Astrocyte of the spinal cord (primary cell): ENCODE results near the gene TUB.

Experiments
- DNase-seq: peaks from one replicate; pipeline ENCODE4 v3.0.0; 2011; ENCODE audit warnings: low read depth, low spot score
- H3K4me3 ChIP-seq: 2 replicates; pipeline ENCODE4 v1.5.1; 2011; ENCODE audit warnings: low read depth, mild to moderate bottlenecking, low read length, moderate library complexity
- CTCF ChIP-seq: IDR thresholded peaks from 2 replicates; pipeline ENCODE4 v1.5.1; 2012; ENCODE audit warnings: low read depth, mild to moderate bottlenecking, low read length, inconsistent platforms
- in situ Hi-C: cut with HindIII; loops from 2 replicates; pipeline ENCODE4 v1.10.0; 2017; ENCODE audit warnings: low sequenced_read_pairs

TUB gene

GRCh38 chr11:8107642-8108041 lies 26.6 kb downstream of the TUB start:
- no peak for DNase-seq
- no peak for TF ChIP-seq CTCF
- in situ Hi-C loops = no loop called here
- H3K4me3 ChIP-seq = no peak overlapping the region

- DNase-seq = no peak
- TF ChIP-seq CTCF = no peak
- no peak overlapping the region for H3K4me3 ChIP-seq
- in situ Hi-C loops = no loop called here
Measured at GRCh38 chr11:8108421-8108820, 27.4 kb downstream of the TUB start.

- in situ Hi-C loops = no loop called here
- TF ChIP-seq CTCF = no peak
- H3K4me3 ChIP-seq = no peak overlapping the region
- no peak for DNase-seq
Measured at GRCh38 chr11:8109675-8110074, 28.7 kb downstream of the TUB start.

GRCh38 chr11:8110396-8110795 lies 29.4 kb downstream of the TUB start:
- no peak for DNase-seq
- in situ Hi-C loops = no loop called here
- TF ChIP-seq CTCF = no peak
- no peak overlapping the region for H3K4me3 ChIP-seq

- in situ Hi-C loops = no loop called here
- H3K4me3 ChIP-seq = no peak overlapping the region
- TF ChIP-seq CTCF = no peak
- DNase-seq = no peak
Measured at GRCh38 chr11:8111636-8112035, 30.6 kb downstream of the TUB start.

- no peak for TF ChIP-seq CTCF
- in situ Hi-C loops = no loop called here
- H3K4me3 ChIP-seq = no peak overlapping the region
- DNase-seq = no peak
Measured at GRCh38 chr11:8122173-8122764, 41.3 kb downstream of the TUB start.
